Nephron (organoid): ENCODE data around the gene HLA-DOA.

Experiments
- H3K27ac Mint-ChIP-seq, 3 experiments: 2 replicates each; pipeline ENCODE4 v1.8.0; 2020; ENCODE audit warnings: mixed read lengths in 3 of 3, mild to moderate bottlenecking in 2 of 3, moderate library complexity in 1 of 3
- H3K27me3 Mint-ChIP-seq: 2 replicates; pipeline ENCODE4 v1.8.0; 2021; ENCODE audit warnings: low read depth, mild to moderate bottlenecking, moderate library complexity, mixed read lengths
- H3K36me3 Mint-ChIP-seq: 2 replicates; pipeline ENCODE4 v1.8.0; 2020; ENCODE audit warnings: low read depth, mixed read lengths
- H3K4me1 Mint-ChIP-seq: 2 replicates; pipeline ENCODE4 v1.8.0; 2020; ENCODE audit warnings: mixed read lengths
- H3K4me3 Mint-ChIP-seq, 3 experiments: 2 replicates each; pipeline ENCODE4 v1.8.0; 2020; ENCODE audit warnings: mild to moderate bottlenecking in 3 of 3, mixed read lengths in 3 of 3, moderate library complexity in 2 of 3
- H3K9me3 Mint-ChIP-seq: 2 replicates; pipeline ENCODE4 v1.8.0; 2020; ENCODE audit warnings: mixed read lengths
- TF ChIP-seq, protein P1 (sequence below), 3 experiments: fragments of 200-600 bp; sonication (generic); IDR thresholded peaks; one replicate each; pipeline ENCODE4 v1.5.0; 2021; ENCODE audit warnings: antibody characterized with exemption in 3 of 3; ENCODE audit not compliant: unreplicated experiment in 3 of 3

HLA-DOA gene

DNA sequence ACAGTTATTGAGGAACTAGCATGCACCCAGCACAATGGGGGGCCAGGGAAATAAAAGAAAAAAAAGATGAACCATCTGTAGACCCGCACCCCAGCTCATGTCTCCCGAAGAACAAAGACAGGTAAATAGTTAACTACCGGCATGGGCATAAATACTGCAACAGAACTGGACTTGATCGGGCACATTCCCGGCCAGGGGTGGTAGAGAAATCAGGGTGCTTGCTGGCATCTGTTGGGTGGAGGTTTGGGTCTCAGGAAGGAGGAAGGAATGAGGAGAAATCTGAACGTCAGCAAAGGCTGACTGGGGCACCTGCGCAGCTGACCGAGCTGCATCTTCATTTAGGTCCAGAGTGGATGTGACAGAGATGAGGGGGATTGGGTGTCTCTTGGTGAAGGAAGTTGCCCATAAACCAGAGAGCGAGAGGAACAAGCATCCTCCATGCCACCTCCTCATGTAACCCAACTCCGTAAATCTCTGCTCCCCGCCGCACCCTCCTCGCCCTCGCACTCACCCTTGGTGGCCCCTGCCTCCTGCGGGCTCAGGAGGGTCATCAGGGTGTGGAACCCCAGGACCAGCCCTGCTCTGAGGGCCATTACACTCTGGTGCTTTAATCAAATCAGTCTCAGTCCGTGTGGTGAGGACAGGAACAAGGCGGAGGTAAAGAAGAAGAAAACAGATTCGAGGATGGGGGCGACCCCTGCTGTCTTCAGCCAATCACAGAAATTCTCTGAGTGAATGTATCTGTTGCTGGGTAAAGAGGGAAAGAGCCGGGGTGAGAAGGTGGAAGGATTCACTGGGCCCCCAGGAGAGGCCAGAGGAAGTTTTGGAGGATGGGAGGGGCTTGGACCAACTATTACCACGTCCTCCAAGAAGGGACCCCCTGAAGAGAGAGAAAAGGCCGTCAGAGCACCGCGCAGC, at the start of gene HLA-DOA:
TSS of gene HLA-DOA (minus strand) at position 648 of the 918 bp plus-strand sequence.
- H3K27me3 Mint-ChIP-seq: peaks cover 10% of the 10 kb centered on the region
- TF ChIP-seq, protein P1, sequence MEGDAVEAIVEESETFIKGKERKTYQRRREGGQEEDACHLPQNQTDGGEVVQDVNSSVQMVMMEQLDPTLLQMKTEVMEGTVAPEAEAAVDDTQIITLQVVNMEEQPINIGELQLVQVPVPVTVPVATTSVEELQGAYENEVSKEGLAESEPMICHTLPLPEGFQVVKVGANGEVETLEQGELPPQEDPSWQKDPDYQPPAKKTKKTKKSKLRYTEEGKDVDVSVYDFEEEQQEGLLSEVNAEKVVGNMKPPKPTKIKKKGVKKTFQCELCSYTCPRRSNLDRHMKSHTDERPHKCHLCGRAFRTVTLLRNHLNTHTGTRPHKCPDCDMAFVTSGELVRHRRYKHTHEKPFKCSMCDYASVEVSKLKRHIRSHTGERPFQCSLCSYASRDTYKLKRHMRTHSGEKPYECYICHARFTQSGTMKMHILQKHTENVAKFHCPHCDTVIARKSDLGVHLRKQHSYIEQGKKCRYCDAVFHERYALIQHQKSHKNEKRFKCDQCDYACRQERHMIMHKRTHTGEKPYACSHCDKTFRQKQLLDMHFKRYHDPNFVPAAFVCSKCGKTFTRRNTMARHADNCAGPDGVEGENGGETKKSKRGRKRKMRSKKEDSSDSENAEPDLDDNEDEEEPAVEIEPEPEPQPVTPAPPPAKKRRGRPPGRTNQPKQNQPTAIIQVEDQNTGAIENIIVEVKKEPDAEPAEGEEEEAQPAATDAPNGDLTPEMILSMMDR (IDR thresholded peaks at IDR 0.05; ENCODE audit: unreplicated experiment in 3 of 3): no peak
- no peaks in the 10 kb centered on the region for H3K36me3 Mint-ChIP-seq
- H3K27ac Mint-ChIP-seq: peak within 1 kb of the TSS in 2 of 3 experiments; percentile 11 to 20
- H3K4me3 Mint-ChIP-seq: peak within 1 kb of the TSS; percentile 73 to 84 (median 80)
- H3K9me3 Mint-ChIP-seq: no peaks in the 10 kb centered on the region
- H3K4me1 Mint-ChIP-seq: peaks cover 14% of the 10 kb centered on the region

DNA sequence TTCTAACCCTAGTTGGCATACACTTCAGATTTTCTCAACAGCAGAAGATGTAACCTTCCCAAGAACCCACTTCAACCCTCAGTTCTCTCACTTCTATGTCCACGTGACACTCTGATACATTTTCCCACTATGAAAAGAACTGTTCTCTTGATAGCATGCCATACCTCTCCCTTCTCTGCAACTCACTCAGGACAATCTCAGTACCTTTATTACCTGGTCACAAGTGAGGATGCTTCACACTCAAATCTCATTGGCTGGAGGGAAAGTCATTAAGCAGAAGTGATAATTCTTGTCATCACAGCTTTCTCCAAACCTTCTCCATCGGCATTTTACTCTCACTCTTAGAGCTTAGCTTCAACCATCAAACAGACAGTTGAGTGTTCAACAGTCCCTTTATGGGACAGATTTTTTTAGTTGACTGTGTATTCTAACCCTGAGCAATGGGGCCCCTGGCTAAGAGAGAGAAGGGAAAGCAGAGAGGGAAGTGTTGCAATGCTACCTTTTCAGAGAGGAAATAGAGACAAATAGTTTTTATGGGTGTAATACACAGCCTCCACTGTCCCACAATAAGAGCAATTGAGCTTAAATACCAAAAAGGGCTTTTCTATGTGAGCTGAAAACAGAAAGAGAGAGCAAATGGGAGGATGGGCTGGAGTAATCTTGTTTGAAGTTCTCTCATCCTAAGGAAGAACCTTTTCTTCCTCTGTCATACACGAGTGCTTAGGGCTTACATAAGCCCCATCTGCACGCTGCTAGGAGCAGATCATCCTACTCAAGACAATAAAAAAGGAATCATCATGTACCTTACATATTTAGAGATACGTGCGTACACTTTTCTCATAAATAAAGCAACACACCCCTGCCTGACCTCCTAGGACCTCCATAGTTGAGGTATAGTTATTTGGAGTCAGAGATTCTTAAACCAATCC, 48.1 kb upstream of the HLA-DOA start:
- H3K27me3 Mint-ChIP-seq: peaks cover 10% of the 10 kb centered on the region
- no peak overlapping the region for H3K4me3 Mint-ChIP-seq
- H3K9me3 Mint-ChIP-seq: peaks cover 12% of the 10 kb centered on the region
- H3K36me3 Mint-ChIP-seq: no peaks in the 10 kb centered on the region
- H3K27ac Mint-ChIP-seq: no peak overlapping the region
- TF ChIP-seq, protein P1 (IDR thresholded peaks at IDR 0.05; ENCODE audit: unreplicated experiment in 3 of 3): no peak
- no peaks in the 10 kb centered on the region for H3K4me1 Mint-ChIP-seq

DNA sequence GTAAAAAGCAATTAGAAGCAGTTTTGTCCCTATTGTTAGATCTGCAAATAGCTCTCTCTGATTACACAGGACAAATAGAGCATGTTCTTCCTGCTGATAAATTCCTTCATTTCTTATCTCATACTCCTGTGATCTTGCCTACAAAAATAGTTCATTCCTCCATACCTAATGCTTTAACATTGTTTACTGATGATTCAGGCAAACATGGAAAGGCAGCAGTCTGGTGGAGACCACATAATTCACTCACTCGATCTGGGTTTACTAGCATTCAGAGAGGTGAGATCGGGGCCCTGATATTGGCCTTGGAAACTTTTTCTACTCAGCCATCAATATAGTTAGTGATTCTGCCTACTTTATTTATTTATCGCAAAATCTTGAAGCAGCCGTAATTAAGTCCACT, 43.8 kb upstream of the HLA-DOA start:
- H3K9me3 Mint-ChIP-seq: peaks cover 15% of the 10 kb centered on the region
- peaks cover 9% of the 10 kb centered on the region for H3K27me3 Mint-ChIP-seq
- no peak overlapping the region for H3K27ac Mint-ChIP-seq
- TF ChIP-seq, protein P1 (IDR thresholded peaks at IDR 0.05; ENCODE audit: unreplicated experiment in 3 of 3): no peak
- H3K36me3 Mint-ChIP-seq: no peaks in the 10 kb centered on the region
- H3K4me1 Mint-ChIP-seq: no peaks in the 10 kb centered on the region
- no peak overlapping the region for H3K4me3 Mint-ChIP-seq

DNA sequence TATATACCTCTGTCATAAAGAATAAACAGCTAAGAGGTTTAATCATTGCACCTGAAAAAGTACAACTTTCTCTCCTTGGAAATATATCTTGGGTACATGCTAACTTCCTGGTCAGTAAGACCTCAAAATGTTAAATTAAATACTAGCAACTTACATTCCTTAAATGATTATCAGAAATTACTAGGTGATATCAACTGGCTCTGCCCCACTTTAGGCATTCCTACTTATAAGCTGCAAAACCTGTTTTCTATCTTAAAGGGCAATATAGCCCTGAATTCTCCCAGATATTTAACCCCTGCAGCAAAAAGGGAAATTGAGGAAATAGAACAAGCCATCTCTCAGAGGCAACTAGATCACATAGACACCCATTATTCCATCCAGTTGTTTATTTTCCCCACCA, 43.2 kb upstream of the HLA-DOA start:
- Mint-ChIP-seq H3K36me3 (no peaks in the 10 kb centered on the region), H3K9me3 (peaks cover 15% of the 10 kb centered on the region), H3K4me1 (no peaks in the 10 kb centered on the region), H3K4me3 (no peak overlapping the region), H3K27me3 (peaks cover 9% of the 10 kb centered on the region), H3K27ac (no peak overlapping the region)
- TF ChIP-seq, protein P1 (IDR thresholded peaks at IDR 0.05; ENCODE audit: unreplicated experiment in 3 of 3): no peak

DNA sequence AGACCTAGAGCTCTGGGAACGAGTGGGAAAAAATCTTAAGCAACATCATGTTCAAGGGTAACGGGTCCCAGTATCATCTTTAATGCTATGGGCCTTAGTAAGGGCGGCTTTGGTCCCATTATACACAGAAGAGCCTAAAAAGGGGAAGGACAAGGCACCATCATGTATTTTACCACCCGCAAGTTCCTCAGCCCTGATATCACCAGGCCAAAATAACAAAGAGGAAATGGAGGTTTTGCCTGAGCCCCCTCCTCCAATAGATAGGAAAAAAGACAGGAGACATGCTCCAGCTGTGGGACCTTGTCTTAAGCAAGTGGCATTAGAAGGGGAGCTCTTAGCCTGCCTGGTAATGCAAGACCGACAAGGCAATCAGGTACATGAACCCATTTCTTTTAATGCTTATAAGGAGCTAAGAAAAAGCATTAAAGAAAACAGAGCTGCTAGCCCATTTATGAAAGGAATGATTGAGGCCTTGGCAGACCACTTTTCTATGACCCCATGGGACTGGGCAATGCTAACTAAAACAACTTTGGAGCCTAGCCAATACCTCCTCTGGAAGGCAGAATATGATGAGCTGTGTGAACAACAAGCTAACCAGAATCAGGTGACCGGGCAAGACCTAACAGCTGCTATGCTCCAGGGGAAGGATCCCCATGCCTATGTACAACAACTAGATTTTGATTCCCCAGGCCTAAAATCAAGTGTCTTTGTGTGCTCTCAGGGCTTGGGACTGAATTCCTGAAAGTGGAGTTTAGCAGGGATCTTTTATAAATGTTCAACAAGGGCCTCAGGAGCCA, 40.8 kb upstream of the HLA-DOA start:
- H3K4me1 Mint-ChIP-seq: no peaks in the 10 kb centered on the region
- H3K27me3 Mint-ChIP-seq: peaks cover 16% of the 10 kb centered on the region
- no peaks in the 10 kb centered on the region for H3K36me3 Mint-ChIP-seq
- H3K9me3 Mint-ChIP-seq: peaks cover 16% of the 10 kb centered on the region
- H3K4me3 Mint-ChIP-seq: no peak overlapping the region
- no peak overlapping the region for H3K27ac Mint-ChIP-seq
- TF ChIP-seq, protein P1 (IDR thresholded peaks at IDR 0.05; ENCODE audit: unreplicated experiment in 3 of 3): no peak
